Astrocyte of the spinal cord (primary cell): ENCODE results near the gene FDX1.

Experiments used
- DNase-seq: peaks from one replicate; pipeline ENCODE4 v3.0.0; 2011; ENCODE audit warnings: low read depth, low spot score
- H3K4me3 ChIP-seq: 2 replicates; pipeline ENCODE4 v1.5.1; 2011; ENCODE audit warnings: low read depth, mild to moderate bottlenecking, low read length, moderate library complexity
- CTCF ChIP-seq: IDR thresholded peaks from 2 replicates; pipeline ENCODE4 v1.5.1; 2012; ENCODE audit warnings: low read depth, mild to moderate bottlenecking, low read length, inconsistent platforms
- in situ Hi-C: cut with HindIII; loops from 2 replicates; pipeline ENCODE4 v1.10.0; 2017; ENCODE audit warnings: low sequenced_read_pairs

FDX1 gene

GRCh38 chr11:110505528-110506284 is 76.0 kb downstream of the FDX1 start:
- no peak for DNase-seq
- no peak overlapping the region for H3K4me3 ChIP-seq
- TF ChIP-seq CTCF, result no peak
- in situ Hi-C loops, result no loop called here

- H3K4me3 ChIP-seq, result no peak overlapping the region
- no peak for TF ChIP-seq CTCF
- no peak for DNase-seq
- in situ Hi-C loops, result no loop called here
Measured at GRCh38 chr11:110507328-110507727, 77.6 kb downstream of the FDX1 start.

- H3K4me3 ChIP-seq, result no peak overlapping the region
- in situ Hi-C loops, result no loop called here
- no peak for TF ChIP-seq CTCF
- no peak for DNase-seq
Measured at GRCh38 chr11:110508786-110509185, 79.0 kb downstream of the FDX1 start.

- in situ Hi-C loops, result no loop called here
- DNase-seq, result no peak
- H3K4me3 ChIP-seq, result no peak overlapping the region
- no peak for TF ChIP-seq CTCF
Measured at GRCh38 chr11:110509472-110509871, 79.7 kb downstream of the FDX1 start.

- TF ChIP-seq CTCF, result no peak
- in situ Hi-C loops, result no loop called here
- no peak for DNase-seq
- no peak overlapping the region for H3K4me3 ChIP-seq
Measured at GRCh38 chr11:110512026-110512425, 82.3 kb downstream of the FDX1 start.

- TF ChIP-seq CTCF, result no peak
Measured at GRCh38 chr11:110513259-110513801, 83.6 kb downstream of the FDX1 start.

More at GRCh38 chr11:110513259-110513801, 83.6 kb downstream of the FDX1 start:
- in situ Hi-C loops, result no loop called here
- no peak for DNase-seq
- no peak overlapping the region for H3K4me3 ChIP-seq
